ENCODE results near the gene AGAP9.
"Not testable (repeated sequence)": the region's sequence is repeated elsewhere in the genome, so short reads cannot be mapped to it uniquely, and the experiment has no call there.

The AGAP9 gene

DNA sequence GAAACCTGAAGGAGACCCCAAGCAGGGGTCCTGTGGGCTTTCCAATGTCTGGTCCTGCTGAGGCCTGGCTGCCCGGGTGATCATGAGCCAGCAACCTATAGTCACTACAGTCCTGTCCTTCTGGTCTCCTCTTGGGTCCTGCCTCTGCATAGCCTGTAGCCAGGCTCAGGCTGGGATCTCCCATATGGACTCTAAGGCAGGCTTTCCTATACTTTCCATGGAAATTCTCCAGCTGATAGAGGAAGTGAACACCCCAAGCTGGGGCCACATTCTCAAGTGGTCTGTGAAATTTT, 66.0 kb downstream of the AGAP9 start:
- H3K27ac ChIP-seq (ENCODE audit: low read length), result no peak overlapping the region
- H2AFZ ChIP-seq (ENCODE audit: low read depth, low read length), result no peak overlapping the region
- no peaks in the 10 kb centered on the region for H3K4me1 ChIP-seq (ENCODE audit: low read length)
- TF ChIP-seq, protein P1, sequence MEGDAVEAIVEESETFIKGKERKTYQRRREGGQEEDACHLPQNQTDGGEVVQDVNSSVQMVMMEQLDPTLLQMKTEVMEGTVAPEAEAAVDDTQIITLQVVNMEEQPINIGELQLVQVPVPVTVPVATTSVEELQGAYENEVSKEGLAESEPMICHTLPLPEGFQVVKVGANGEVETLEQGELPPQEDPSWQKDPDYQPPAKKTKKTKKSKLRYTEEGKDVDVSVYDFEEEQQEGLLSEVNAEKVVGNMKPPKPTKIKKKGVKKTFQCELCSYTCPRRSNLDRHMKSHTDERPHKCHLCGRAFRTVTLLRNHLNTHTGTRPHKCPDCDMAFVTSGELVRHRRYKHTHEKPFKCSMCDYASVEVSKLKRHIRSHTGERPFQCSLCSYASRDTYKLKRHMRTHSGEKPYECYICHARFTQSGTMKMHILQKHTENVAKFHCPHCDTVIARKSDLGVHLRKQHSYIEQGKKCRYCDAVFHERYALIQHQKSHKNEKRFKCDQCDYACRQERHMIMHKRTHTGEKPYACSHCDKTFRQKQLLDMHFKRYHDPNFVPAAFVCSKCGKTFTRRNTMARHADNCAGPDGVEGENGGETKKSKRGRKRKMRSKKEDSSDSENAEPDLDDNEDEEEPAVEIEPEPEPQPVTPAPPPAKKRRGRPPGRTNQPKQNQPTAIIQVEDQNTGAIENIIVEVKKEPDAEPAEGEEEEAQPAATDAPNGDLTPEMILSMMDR (IDR thresholded peaks at IDR 0.05; ENCODE audit: low read depth, low read length), result no peak
- no peak for TF ChIP-seq EZH2phosphoT487 (IDR thresholded peaks at IDR 0.05; ENCODE audit: low read depth)
- H3K9ac ChIP-seq (ENCODE audit: low read length), result no peak overlapping the region
- no peaks in the 10 kb centered on the region for H3K27me3 ChIP-seq (ENCODE audit: low read depth, low read length)
- H3K9me3 ChIP-seq (ENCODE audit: insufficient read depth, low read length), result no peaks in the 10 kb centered on the region
- no peaks in the 10 kb centered on the region for H4K20me1 ChIP-seq (ENCODE audit: insufficient read depth, low read length)
- H3K36me3 ChIP-seq (replicated peaks; ENCODE audit: low read depth, low read length), result no peaks in the 10 kb centered on the region
- H3K79me2 ChIP-seq (ENCODE audit: low read length), result no peaks in the 10 kb centered on the region
- H3K4me3 ChIP-seq (ENCODE audit: low read length), result no peak overlapping the region
- H3K4me2 ChIP-seq (ENCODE audit: low read length), result no peak overlapping the region

DNA sequence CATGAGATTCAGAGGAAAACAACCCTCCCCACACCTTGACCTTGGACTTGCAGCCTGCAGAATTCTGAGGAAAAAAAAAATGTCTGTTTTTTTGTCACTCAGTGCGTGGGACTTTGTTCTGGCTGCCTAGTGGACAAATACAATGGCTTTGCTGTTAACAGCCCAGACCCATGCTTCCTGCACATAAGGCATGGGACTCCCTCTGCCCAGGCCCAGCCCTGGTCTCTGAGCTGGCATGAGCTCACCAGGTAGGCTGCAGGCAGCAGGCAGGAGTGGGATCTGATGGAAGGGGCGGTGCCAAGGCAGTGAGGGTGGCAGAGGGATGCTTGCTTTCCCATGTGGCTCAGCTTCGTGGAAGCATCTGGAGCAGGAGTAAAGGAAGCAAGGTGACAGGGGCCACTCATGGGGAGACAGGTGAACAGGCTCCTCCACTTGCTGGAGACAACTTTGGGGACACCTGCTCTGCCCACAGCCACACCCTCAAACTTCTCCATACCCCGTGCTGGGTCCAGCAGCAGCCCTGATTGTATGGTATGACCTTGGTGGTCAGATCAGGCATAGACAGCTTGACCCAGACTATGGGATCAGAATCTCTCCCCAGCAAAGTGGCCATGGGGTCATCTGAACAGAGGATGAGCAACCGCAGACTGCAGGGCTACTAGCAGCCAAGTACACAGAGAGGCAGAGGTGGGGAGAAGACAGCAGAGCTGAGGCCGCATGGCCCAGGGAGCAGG, 66.5 kb downstream of the AGAP9 start:
- no peaks in the 10 kb centered on the region for H3K27me3 ChIP-seq (ENCODE audit: low read depth, low read length)
- no peaks in the 10 kb centered on the region for H3K9me3 ChIP-seq (ENCODE audit: insufficient read depth, low read length)
- H2AFZ ChIP-seq (ENCODE audit: low read depth, low read length), result no peak overlapping the region

DNA sequence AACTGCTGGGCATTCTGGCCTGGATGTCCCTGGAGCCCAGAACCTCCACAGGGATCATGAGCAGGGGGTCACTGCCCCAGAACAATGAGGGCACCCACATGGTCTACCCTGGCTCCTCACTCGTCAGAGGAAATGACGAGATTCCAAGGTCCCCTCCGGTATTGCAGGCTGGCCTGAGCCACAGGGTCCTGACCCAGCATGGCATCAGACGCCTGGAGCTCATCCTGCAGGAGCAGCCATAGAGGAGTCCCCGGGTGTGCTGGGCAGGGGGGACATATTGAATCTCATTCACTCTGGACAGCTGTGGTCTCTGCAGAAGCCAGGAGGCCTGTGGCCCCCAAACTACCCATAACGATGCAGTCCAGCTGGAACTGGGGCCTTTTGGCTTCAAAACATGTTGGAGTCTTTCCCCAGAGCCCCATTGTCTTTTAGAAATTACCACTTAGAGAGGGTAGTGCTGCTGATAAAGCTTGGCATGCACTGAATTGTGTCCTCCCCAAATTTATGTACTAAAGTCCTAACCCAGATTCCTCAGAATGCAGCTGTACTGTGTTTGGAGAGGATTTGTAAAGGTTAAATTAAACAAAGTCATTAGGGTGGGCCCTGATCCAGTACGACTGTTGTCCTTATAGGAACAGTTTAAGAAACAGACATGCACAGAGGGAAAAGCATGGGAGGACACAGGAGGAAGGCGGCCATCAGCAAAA, 67.2 kb downstream of the AGAP9 start:
- Histone ChIP-seq H3K4me3 (ENCODE audit: low read length) (no peak overlapping the region), H3K4me2 (ENCODE audit: low read length) (no peak overlapping the region), H4K20me1 (ENCODE audit: insufficient read depth, low read length) (no peaks in the 10 kb centered on the region)

More for the DNA sequence above, 66.5 kb downstream of the AGAP9 start:
- TF ChIP-seq, protein P1 (IDR thresholded peaks at IDR 0.05; ENCODE audit: low read depth, low read length), result no peak
- no peak for TF ChIP-seq EZH2phosphoT487 (IDR thresholded peaks at IDR 0.05; ENCODE audit: low read depth)
- Histone ChIP-seq H3K4me2 (ENCODE audit: low read length) (no peak overlapping the region), H4K20me1 (ENCODE audit: insufficient read depth, low read length) (no peaks in the 10 kb centered on the region), H3K9ac (ENCODE audit: low read length) (no peak overlapping the region), H3K27ac (ENCODE audit: low read length) (no peak overlapping the region), H3K36me3 (replicated peaks; ENCODE audit: low read depth, low read length) (no peaks in the 10 kb centered on the region), H3K79me2 (ENCODE audit: low read length) (no peaks in the 10 kb centered on the region), H3K4me3 (ENCODE audit: low read length) (no peak overlapping the region), H3K4me1 (ENCODE audit: low read length) (no peaks in the 10 kb centered on the region)

DNA sequence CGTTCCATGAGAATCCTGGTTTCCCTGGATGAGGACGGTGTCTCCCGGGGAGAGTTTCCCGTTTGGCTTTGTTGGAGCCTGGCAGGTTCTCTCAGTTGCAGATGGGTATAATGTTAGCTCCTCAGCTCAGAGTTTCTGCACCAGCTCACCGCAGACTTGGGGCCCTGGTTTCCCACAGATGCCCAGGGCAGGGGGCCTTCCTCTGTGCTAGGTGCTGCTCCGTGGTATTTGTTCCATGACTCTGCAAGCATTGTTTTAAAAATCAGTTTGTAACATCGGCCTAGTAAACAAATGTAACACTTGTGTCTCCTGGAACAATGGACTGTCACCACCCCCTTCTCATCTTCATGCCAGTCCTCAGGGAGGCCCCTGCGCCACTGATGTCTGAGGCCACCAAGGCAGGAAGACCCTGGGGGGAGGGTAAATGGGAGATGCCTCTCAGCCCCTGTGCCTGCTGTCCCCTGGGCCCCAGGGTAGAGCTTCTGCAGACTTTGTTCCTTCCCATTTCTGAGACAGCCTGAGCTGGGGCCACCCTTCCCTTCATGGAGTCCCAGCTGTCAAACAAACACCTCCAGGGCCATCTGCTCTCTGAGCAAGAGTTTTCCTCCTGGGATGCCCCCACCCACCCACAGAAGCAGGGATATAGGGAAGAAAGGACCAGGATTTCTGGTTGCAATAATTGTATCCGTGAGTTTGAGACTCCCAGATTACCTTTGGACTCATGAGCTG, 67.9 kb downstream of the AGAP9 start:
- not testable (repeated sequence) for H3K36me3 ChIP-seq (replicated peaks; ENCODE audit: low read depth, low read length); H3K9me3 ChIP-seq (ENCODE audit: insufficient read depth, low read length); H3K9ac ChIP-seq (ENCODE audit: low read length); H4K20me1 ChIP-seq (ENCODE audit: insufficient read depth, low read length); H3K4me1 ChIP-seq (ENCODE audit: low read length); H3K79me2 ChIP-seq (ENCODE audit: low read length); H2AFZ ChIP-seq (ENCODE audit: low read depth, low read length); H3K27ac ChIP-seq (ENCODE audit: low read length); H3K4me2 ChIP-seq (ENCODE audit: low read length); H3K4me3 ChIP-seq (ENCODE audit: low read length); H3K27me3 ChIP-seq (ENCODE audit: low read depth, low read length)

More for the DNA sequence above, 67.2 kb downstream of the AGAP9 start:
- H3K9ac ChIP-seq (ENCODE audit: low read length), result no peak overlapping the region
- no peak for TF ChIP-seq EZH2phosphoT487 (IDR thresholded peaks at IDR 0.05; ENCODE audit: low read depth)
- TF ChIP-seq, protein P1 (IDR thresholded peaks at IDR 0.05; ENCODE audit: low read depth, low read length), result no peak
- H3K9me3 ChIP-seq (ENCODE audit: insufficient read depth, low read length), result no peaks in the 10 kb centered on the region
- no peaks in the 10 kb centered on the region for H3K79me2 ChIP-seq (ENCODE audit: low read length)
- H3K36me3 ChIP-seq (replicated peaks; ENCODE audit: low read depth, low read length), result no peaks in the 10 kb centered on the region
- no peak overlapping the region for H3K27ac ChIP-seq (ENCODE audit: low read length)
- no peaks in the 10 kb centered on the region for H3K27me3 ChIP-seq (ENCODE audit: low read depth, low read length)
- no peaks in the 10 kb centered on the region for H3K4me1 ChIP-seq (ENCODE audit: low read length)
- H2AFZ ChIP-seq (ENCODE audit: low read depth, low read length), result no peak overlapping the region

All from OCI-LY3 (cell line).